Upper lobe of right lung (tissue), 1 donor: ENCODE results near the gene BCKDHA. TPM values are rescaled to one million over a fixed set of nuclear protein-coding genes. Genes with fewer than 3 reads are reported as not detected.
"Not testable (repeated sequence)": the region's sequence is repeated elsewhere in the genome, so short reads cannot be mapped to it uniquely, and the experiment has no call there.

ENCODE experiments used
- ATAC-seq: fragments of 200-7000 bp; cut with Tn5 transposase; one replicate; pipeline ENCODE4 v1.9.1; 2020; ENCODE audit warnings: mild to moderate bottlenecking, moderate library complexity
- DNase-seq: peaks from one replicate; pipeline ENCODE4 v3.0.0-alpha.2; 2020
- H3K27ac ChIP-seq: fragments of 200-600 bp; one replicate; pipeline ENCODE4 v1.8.0; 2022
- H3K27me3 ChIP-seq: fragments of 200-600 bp; one replicate; pipeline ENCODE4 v1.8.0; 2022; ENCODE audit warnings: mild to moderate bottlenecking
- H3K36me3 ChIP-seq: fragments of 200-600 bp; one replicate; pipeline ENCODE4 v1.8.0; 2022
- H3K4me1 ChIP-seq: fragments of 200-600 bp; one replicate; pipeline ENCODE4 v1.8.0; 2022
- H3K4me3 ChIP-seq: fragments of 200-600 bp; one replicate; pipeline ENCODE4 v1.8.0; 2022; ENCODE audit warnings: mild to moderate bottlenecking
- H3K9me3 ChIP-seq: fragments of 200-600 bp; one replicate; pipeline ENCODE4 v1.8.0; 2022
- CTCF ChIP-seq: fragments of 200-600 bp; IDR thresholded peaks from one replicate; pipeline ENCODE4 v1.8.0; 2022; ENCODE audit warnings: antibody characterized with exemption
- intact Hi-C: fragments of 100-400 bp; cut with DNase I; formaldehyde crosslinking; loops from one replicate; pipeline ENCODE4 v1.11.0; 2022
- total RNA-seq: library from RNA; stranded (reverse); fragmentation: NEBNext Ultra II Directional; extraction: Animal tissue kit (Norgen Biotek cat#: 25700); gene quantifications from one replicate; pipeline ENCODE4 v1.2.1, GENCODE V29; 2021
- donor health status: DM: no; HTN: yes; CAD: no; lungs with severe emphysema.

The BCKDHA gene
- total RNA-seq, 1 donor from 2014 or later = 15.0 TPM

GRCh38 chr19:41430922-41431321 is 33.3 kb downstream of the BCKDHA start:
- no peak for TF ChIP-seq CTCF
- Histone ChIP-seq H3K4me3 (no peak overlapping the region), H3K27ac (peak overlapping the region; percentile 3), H3K36me3 (peaks cover 32% of the 10 kb centered on the region), H3K9me3 (no peaks in the 10 kb centered on the region), H3K27me3 (no peaks in the 10 kb centered on the region), H3K4me1 (peaks cover 22% of the 10 kb centered on the region)
- no peak for ATAC-seq
- intact Hi-C loops = no loop called here
- DNase-seq = no peak

GRCh38 chr19:41431426-41432386 is 34.1 kb downstream of the BCKDHA start:
- H3K4me3 ChIP-seq = no peak overlapping the region
- no peak for DNase-seq
- peak overlapping the region; percentile 3 for H3K27ac ChIP-seq
- no peaks in the 10 kb centered on the region for H3K27me3 ChIP-seq
- peak; percentile 43 for TF ChIP-seq CTCF
- ATAC-seq = no peak
- intact Hi-C loops = no loop called here
- H3K4me1 ChIP-seq = peaks cover 14% of the 10 kb centered on the region
- H3K9me3 ChIP-seq = no peaks in the 10 kb centered on the region
- peaks cover 37% of the 10 kb centered on the region for H3K36me3 ChIP-seq

- ATAC-seq (no peak), DNase-seq (no peak)
- Histone ChIP-seq H3K36me3 (peaks cover 38% of the 10 kb centered on the region), H3K9me3 (no peaks in the 10 kb centered on the region), H3K27ac (no peak overlapping the region), H3K4me3 (no peak overlapping the region), H3K27me3 (no peaks in the 10 kb centered on the region), H3K4me1 (peaks cover 6% of the 10 kb centered on the region)
- intact Hi-C loops = no loop called here
- TF ChIP-seq CTCF = no peak
Observed at GRCh38 chr19:41433171-41433570, 35.6 kb downstream of the BCKDHA start.

GRCh38 chr19:41434450-41434849 is 36.8 kb downstream of the BCKDHA start:
- peaks cover 5% of the 10 kb centered on the region for H3K4me1 ChIP-seq
- intact Hi-C loops = no loop called here
- H3K9me3 ChIP-seq = no peaks in the 10 kb centered on the region
- H3K36me3 ChIP-seq = peaks cover 38% of the 10 kb centered on the region
- no peaks in the 10 kb centered on the region for H3K27me3 ChIP-seq
- ATAC-seq (no peak), DNase-seq (no peak)
- no peak for TF ChIP-seq CTCF
- no peak overlapping the region for H3K27ac ChIP-seq
- no peak overlapping the region for H3K4me3 ChIP-seq

GRCh38 chr19:41435376-41435775 is 37.8 kb downstream of the BCKDHA start:
- peak; percentile 41 for DNase-seq
- intact Hi-C loops, H3K4me3 ChIP-seq, ATAC-seq, H3K4me1 ChIP-seq, H3K27me3 ChIP-seq, H3K9me3 ChIP-seq, H3K27ac ChIP-seq: not testable (repeated sequence)
- peaks cover 38% of the 10 kb centered on the region for H3K36me3 ChIP-seq

GRCh38 chr19:41435936-41436673 is 38.5 kb downstream of the BCKDHA start:
- DNase-seq = peak; percentile 39
- Histone ChIP-seq H3K9me3 (no peaks in the 10 kb centered on the region), H3K4me3 (no peak overlapping the region), H3K27me3 (no peaks in the 10 kb centered on the region), H3K4me1 (peaks cover 5% of the 10 kb centered on the region), H3K27ac (no peak overlapping the region), H3K36me3 (peaks cover 35% of the 10 kb centered on the region)
- TF ChIP-seq CTCF = no peak
- intact Hi-C loops = no loop called here
- no peak for ATAC-seq
